ENCODE data around the gene KLHL26.

The KLHL26 gene

GRCh38 chr19:18603255-18603957, 33.4 kb upstream of the KLHL26 start:
- DNase-seq, result peak in 1 of 2 donors; percentile 4

- DNase-seq, result no peak
Observed at GRCh38 chr19:18603958-18604819, 32.6 kb upstream of the KLHL26 start.

DNA sequence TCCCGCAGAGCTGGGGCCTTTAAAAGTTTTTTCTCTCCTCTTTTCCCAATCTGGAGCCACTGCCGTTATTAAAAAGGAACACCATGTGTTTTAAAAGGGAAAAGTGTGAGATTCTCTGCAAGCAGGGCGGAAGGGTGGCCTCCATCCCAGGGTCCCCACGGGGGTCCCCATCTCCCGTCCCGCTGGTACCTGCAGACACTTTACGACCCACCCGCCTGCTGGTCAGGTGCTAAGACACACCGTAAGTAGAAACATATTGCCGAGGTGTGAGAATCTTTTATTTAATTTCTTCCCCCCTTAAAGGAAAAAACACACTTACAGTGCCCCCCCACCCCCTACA, 32.0 kb upstream of the KLHL26 start:
- DNase-seq, result no peak

DNA sequence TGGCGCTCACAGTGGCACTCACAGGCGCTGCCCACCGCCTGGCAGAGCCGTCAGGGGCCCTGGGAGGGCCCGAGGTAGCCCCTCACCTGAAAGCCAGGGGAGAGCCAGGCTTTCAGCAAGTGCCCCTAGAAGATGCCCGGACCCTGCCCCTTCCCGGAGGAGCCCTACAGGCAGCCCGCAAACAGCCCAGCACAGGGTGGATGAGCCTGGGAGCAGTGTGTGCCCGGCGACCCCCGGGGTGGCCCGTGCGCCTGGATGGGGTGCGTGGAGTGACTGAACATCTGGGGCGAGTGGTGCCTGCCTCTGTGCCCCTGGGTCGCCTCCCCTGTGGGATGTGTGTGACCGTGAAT, 31.7 kb upstream of the KLHL26 start:
- DNase-seq, result no peak

GRCh38 chr19:18605546-18606280, 31.1 kb upstream of the KLHL26 start:
- DNase-seq, result no peak

GRCh38 chr19:18606281-18607225, 30.3 kb upstream of the KLHL26 start, which contains the start of gene CRLF1:
Gene CRLF1, minus strand, starts transcription at chr19:18606799. Its CDS starts 143 bp downstream, at chr19:18606656.
- no peak for DNase-seq

DNA sequence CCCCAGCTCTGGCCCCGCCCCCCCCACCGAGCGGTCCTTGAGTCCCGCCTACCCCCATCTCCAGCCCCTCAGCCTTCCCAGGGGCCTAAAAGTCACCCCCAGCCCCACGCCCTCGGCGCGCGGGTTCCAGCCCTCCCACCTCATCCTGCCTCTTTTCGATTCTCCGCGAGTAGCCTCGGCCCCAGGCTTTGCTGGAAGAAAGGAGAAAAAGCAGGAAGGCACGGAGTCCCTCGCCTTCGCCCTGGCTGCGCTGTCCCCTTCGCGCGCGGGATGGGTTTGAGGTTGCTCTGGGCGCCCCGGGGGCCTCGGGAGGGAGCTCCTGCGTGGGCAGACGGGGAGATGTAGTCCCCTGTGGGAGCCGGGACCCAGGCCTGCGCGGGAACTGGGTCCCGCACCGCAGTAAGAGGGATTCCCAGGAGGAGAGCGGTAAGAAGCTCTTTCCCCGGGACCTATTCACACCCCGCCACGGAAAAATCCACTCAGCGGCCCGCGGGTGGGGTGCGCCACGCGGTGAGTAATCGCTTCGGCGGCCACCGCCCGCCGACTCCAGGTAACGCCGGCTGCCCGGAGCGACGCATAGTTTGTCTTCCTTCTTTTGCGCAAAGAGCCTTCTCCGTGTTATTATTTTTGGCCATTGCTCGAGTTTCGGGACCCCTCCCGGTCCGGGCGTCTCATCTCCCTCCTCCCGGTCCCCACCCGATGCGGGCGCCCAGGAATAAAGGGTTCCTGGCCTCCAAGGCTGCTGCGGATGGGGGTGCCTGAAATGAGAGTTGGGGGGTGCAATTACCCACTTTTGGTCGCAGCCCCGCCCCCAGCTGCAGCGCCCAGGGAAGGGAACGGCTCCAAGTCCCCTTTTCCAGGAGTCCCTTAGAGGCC, 29.4 kb upstream of the KLHL26 start:
- no peak for DNase-seq

DNA sequence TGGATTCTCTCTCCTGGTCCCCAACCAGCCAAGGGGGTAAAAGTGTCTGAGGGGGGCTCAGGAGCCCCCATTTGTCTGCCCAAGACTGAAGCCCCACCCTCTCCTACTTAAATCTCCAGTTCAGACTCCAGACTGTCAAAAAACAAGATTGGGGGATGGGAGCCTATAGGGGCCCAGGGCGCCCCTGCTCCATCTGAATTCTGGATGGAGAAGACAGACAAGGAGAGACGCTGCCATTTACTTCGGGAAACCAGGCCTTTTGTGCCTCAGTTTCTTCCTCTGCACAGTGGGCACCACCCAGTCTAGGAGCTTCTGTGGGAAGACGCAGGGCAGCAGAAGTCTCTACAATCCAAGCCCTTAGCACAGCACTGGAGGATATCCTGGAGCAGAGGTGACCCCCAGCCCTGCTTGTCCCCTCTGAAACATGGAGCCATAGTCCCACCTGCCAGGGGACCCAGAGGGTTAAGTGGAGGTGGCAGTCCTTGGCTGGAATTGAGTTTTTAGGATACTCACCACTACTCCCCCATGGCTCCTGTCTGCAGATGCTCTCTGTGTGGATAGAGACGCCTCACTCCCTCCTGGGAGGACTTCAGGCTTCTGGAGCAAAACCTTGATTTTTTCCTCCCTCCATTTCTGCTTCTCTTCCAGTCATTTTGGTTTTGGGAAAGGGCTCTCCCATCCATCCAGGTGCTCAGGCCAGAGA, 28.6 kb upstream of the KLHL26 start:
- DNase-seq, result no peak

DNA sequence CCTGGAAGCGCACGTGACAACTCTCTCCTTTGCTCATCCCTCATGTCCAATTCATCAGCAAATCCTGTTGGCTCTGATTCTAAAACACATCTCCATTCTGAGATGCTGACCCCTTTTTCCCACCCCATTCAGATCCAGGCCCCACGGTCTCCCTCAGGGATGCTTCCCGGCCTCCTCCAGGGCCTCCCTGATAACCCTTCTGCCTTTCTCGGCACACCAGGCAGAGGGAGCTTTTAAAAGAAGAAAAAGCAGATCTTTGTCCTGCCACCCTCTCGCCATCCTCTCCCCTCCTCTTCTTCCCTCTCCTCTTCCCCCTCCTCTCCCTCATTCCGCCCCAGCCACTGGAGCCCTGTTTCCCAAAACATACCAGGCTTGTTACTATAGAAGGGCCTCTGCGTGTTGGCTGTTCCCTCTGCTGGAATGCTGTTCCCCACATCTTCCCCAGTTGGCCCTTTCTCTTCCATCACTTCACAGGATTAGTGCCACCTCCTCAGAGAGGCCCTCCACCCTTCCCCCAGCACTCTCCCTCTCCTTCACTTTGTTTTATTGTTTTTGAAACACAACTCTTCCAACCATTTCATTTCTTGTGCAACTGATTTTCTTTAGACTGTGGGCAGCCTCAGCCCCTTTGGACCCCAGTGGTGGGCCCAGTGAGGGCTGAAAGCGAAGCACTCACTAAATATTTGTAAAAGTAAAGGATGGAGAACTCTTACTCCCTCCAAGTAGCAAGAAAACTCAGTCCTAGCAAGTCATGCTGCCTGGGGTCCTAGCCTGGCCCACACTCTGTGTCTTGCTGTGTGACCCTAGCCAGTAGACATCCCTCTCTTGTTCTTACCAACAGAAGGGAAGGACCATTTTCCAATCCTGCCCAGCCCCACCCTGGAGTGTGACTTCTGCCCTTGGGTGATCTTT, 27.8 kb upstream of the KLHL26 start:
- no peak for DNase-seq

DNA sequence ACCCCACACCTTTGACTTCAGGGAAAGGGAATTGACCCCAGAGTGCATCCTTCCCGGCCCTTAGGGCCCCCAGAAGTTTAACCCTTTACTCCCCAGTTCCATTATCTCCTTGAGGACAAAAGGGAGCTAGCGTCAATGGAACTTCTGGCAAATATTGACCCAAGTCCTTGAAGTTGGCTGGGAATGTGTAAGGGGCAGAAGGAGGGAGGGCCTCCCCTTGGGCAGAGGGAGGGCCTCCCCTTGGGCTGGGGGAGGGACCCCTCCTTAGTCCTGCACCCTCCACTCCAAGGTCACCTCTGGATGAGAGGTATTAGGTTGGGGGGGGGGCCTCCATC, 27.1 kb upstream of the KLHL26 start:
- no peak for DNase-seq

GRCh38 chr19:18610245-18610555, 26.6 kb upstream of the KLHL26 start:
- DNase-seq, result no peak

GRCh38 chr19:18610556-18611326, 26.1 kb upstream of the KLHL26 start:
- no peak for DNase-seq

DNA sequence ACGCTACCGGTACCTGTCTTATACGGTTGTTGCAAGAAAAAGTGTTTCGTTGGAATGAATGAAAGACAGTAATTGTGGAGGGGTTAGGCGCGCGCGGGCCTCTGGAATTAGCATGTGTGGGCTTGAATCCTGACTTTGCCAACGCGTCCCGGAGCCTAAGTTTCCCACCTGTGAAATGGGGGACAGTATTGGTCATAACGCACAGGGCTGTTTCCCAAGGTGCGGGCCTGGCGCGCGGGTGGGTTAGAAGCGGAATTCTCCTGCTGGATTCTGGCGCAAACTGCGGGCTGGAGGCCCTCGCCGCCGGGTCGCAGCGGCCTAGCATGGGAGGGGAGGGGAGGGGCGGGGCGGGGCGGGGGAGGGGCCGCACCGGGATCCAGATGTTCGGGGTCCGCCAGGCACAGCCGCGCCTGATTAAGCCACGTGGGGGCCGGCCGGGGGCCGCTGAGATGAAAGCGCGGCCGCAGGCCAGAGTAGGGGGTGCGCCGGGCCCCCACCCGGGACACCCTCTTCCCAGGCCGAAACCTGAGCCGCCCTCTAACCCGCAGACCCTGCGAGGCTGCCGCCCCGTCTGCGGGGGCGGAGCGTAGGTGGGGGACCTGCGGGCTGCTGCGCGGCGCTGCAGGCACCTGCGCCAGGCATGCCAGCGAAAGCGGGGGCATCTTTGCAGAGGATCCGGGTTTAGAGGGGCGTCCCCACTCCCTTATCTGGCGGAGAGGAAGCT, 25.3 kb upstream of the KLHL26 start:
- no peak for DNase-seq

DNA sequence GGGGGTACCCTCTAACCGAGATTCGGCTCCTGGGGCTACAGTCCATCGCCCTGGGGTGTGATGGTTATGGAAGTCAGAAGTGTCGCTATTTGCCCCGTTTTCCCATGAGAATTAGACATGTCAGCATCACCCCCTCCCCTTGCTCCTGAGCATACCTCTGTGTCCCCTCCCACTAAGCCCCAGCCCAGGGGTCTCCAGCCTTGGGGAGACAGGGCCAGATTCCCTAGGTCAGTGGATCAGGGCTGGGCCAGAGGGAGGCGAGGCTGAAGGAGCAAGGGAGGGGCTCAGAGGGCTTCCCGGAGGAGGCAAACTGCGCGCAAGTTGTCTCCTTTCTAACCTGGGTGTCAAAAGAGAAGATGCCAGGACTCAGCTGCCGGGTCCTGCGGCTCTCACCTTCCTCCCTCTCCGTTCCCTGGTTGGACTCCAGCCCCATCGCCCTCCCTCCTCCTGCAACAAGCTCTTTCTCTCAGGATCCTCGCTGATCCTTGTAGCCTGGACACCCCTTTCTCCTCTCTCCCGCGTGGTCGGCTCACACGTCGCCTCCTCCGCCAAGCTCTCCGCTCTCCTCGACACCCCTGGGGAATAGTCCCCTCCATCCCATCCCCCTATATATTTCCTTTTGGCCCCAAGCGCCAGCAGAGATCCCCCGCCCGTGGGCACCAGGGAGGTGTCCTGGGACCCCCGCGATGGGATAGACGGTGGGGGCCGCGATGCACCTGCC, 24.6 kb upstream of the KLHL26 start:
- DNase-seq, result no peak

DNA sequence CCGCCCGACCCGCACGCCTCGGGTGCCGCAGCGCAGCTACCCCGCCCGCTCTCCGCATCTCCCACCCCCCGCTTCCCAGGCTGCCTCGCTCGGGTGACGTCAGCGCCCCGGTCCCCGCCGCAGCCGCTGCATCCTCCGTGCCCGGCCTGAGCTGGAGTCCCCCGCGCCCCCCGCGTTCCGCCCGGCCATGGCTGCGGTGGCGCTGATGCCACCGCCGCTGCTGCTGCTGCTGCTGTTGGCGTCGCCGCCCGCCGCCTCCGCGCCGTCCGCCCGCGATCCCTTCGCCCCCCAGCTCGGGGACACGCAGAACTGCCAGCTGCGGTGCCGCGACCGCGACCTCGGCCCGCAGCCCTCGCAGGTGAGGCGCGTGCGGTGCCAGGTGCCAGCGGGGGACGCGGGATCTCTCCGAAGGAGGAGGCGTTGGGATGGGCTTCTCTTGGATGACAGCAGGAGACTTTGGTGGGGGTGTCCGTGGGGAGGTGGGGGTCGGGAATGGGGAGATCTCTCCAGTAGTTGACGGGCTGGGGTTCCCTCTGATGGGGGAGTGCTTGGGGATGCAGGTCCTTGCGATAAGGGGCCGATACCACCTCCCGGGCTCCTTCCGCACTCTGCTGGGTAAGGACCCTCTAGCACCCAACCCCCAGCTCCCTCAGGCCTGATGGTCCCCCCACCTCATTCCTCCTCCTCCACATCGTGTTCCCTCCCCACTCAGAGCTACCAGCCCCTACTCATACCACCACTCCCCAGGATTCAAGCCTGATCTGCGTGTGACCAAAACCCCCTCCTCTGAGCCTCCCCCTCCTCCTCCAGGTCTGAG, 23.8 kb upstream of the KLHL26 start, which contains the start of gene TMEM59L:
TSS of gene TMEM59L (plus strand) at position 99 of the 817 bp plus-strand sequence. CDS start at position 188, 89 bp downstream.
- DNase-seq, result no peak

GRCh38 chr19:18613589-18614234, 23.1 kb upstream of the KLHL26 start:
- DNase-seq, result no peak
